Prostate gland (tissue), 2 donors: ENCODE data around the gene PRKCQ. TPM values are rescaled to one million over a fixed set of nuclear protein-coding genes. Genes with fewer than 3 reads are reported as not detected.

Source experiments
- DNase-seq: peaks from one replicate; pipeline ENCODE4 v3.0.0-alpha.2; 2019; ENCODE audit warnings: low spot score
- H3K27ac ChIP-seq, 2 donors: fragments of 200-600 bp; sonication (generic); 2 replicates each; pipeline ENCODE4 v1.5.1; 2017 to 2019
- H3K27me3 ChIP-seq: fragments of 200-600 bp; sonication (generic); replicated peaks from 2 replicates; pipeline ENCODE4 v1.5.1; 2019; ENCODE audit not compliant: insufficient read depth
- H3K36me3 ChIP-seq, 2 donors: fragments of 200-600 bp; sonication (generic); 1 replicate in 1 of 2; 2 replicates in 1 of 2; pipeline versions ENCODE4 v1.5.1 to v1.8.1; 2017 to 2019
- H3K4me1 ChIP-seq: fragments of 200-600 bp; sonication (generic); replicated peaks from 2 replicates; pipeline ENCODE4 v1.5.1; 2019
- H3K4me3 ChIP-seq, 2 donors: fragments of 200-600 bp; sonication (generic); 2 replicates each; pipeline ENCODE4 v1.5.1; 2017 to 2019
- H3K9me3 ChIP-seq: fragments of 200-600 bp; sonication (generic); 2 replicates; pipeline ENCODE4 v1.5.1; 2017
- POLR2A ChIP-seq: fragments of 450-650 bp; IDR thresholded peaks from one replicate; pipeline ENCODE4 v1.6.1; 2016; ENCODE audit warnings: antibody characterized with exemption, mild to moderate bottlenecking
- POLR2AphosphoS5 ChIP-seq: sonication (generic); formaldehyde crosslinking; IDR thresholded peaks from one replicate; pipeline ENCODE4 v1.6.1; 2017; ENCODE audit warnings: antibody characterized with exemption
- WGBS: methylation state at CpG from one replicate; pipeline ENCODE4 v1.1.5; 2018; 5-methylcytosine and 5-hydroxymethylcytosine counted together
- intact Hi-C: fragments of 100-400 bp; cut with DNase I; formaldehyde crosslinking; loops from one replicate; pipeline ENCODE4 v1.14.2; 2022
- total RNA-seq, 2 donors: library from RNA; depleted of rRNA; stranded (reverse); fragments of >200 nt; gene quantifications; one replicate each; pipeline ENCODE4 v1.1.0, GENCODE V29; 2016
- TF ChIP-seq, protein P1 (sequence below), 4 experiments: fragments of 200-600 bp in 2 of 4; fragments of 450-650 bp in 2 of 4; sonication (generic) in 2 of 4; IDR thresholded peaks; 1 replicate in 3 of 4; 2 replicates in 1 of 4; pipeline ENCODE4 v1.5.1; 2016 to 2019; ENCODE audit warnings: antibody characterized with exemption in 4 of 4, mild to moderate bottlenecking in 2 of 4, moderate library complexity in 2 of 4

The PRKCQ gene
- total RNA-seq, 2 donors from 2014 or later, result 0.87 to 1.4 TPM

DNA sequence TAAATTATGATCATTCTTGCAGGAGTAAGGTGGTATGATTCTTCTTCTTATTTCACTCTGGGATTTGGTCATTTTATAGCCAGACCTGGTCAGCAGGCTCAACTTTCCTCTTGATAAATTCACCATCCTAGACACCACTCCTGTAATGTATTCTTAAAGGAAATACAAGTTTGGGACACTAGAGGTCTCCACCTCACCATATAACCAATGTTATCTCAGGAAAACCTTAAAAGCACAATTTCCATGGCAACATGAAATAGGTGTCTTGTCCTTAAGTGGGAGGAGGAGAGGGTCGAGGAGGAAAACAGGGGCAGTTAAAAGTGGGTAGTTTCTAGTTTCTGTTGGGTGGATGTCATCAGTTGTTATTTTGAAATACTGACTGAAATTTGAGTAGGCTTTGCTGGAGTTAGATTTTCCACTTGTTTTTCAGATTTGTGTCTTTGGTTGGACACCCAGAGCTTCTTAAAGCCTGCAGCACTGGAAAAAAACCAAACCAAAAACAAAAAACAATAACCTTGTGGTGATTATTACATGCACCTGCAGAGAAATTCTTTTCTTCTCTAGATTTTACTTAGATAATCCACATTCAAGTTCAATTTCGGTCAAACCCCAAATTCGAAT is 163.1 kb downstream of the PRKCQ start:
- no peaks in the 10 kb centered on the region for H3K27me3 ChIP-seq
- H3K4me3 ChIP-seq, result no peak overlapping the region
- 60% methylated on average over 3 of the region's 3 CpGs for WGBS
- no peaks in the 10 kb centered on the region for H3K4me1 ChIP-seq
- intact Hi-C loops, result no loop called here
- no peak for DNase-seq
- H3K36me3 ChIP-seq, result no peaks in the 10 kb centered on the region
- no peaks in the 10 kb centered on the region for H3K9me3 ChIP-seq
- TF ChIP-seq POLR2A (no peak), POLR2AphosphoS5 (no peak)
- TF ChIP-seq, protein P1, sequence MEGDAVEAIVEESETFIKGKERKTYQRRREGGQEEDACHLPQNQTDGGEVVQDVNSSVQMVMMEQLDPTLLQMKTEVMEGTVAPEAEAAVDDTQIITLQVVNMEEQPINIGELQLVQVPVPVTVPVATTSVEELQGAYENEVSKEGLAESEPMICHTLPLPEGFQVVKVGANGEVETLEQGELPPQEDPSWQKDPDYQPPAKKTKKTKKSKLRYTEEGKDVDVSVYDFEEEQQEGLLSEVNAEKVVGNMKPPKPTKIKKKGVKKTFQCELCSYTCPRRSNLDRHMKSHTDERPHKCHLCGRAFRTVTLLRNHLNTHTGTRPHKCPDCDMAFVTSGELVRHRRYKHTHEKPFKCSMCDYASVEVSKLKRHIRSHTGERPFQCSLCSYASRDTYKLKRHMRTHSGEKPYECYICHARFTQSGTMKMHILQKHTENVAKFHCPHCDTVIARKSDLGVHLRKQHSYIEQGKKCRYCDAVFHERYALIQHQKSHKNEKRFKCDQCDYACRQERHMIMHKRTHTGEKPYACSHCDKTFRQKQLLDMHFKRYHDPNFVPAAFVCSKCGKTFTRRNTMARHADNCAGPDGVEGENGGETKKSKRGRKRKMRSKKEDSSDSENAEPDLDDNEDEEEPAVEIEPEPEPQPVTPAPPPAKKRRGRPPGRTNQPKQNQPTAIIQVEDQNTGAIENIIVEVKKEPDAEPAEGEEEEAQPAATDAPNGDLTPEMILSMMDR (IDR thresholded peaks at IDR 0.05), result peak; percentile 12 to 65 (median 44)
- no peak overlapping the region for H3K27ac ChIP-seq

DNA sequence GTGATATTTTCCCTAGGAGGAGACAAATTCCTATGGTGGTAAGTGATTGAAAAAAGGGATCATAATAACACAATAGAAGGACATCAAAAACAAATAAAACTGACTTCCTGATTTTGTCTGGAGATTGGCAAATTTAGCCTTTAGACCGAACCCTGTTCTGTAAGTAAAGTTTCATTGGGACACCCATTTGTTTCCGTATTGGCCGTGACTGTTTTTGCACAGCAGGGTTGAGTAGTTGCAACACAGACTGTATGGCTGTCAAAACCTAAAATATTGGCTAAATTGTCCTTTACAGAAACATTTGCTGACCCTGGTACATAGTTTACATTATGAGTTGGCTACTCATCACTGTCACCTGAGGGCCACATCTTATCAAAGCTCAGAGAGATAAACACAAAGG is 168.6 kb downstream of the PRKCQ start:
- H3K36me3 ChIP-seq, result no peaks in the 10 kb centered on the region
- H3K27ac ChIP-seq, result no peak overlapping the region
- no peak overlapping the region for H3K4me3 ChIP-seq
- no peaks in the 10 kb centered on the region for H3K27me3 ChIP-seq
- H3K9me3 ChIP-seq, result no peaks in the 10 kb centered on the region
- H3K4me1 ChIP-seq, result no peaks in the 10 kb centered on the region
- intact Hi-C loops, result no loop called here
- DNase-seq, result no peak
- TF ChIP-seq POLR2AphosphoS5 (no peak), POLR2A (no peak)
- TF ChIP-seq, protein P1 (IDR thresholded peaks at IDR 0.05), result no peak
- 89% methylated on average over 3 of the region's 3 CpGs for WGBS

DNA sequence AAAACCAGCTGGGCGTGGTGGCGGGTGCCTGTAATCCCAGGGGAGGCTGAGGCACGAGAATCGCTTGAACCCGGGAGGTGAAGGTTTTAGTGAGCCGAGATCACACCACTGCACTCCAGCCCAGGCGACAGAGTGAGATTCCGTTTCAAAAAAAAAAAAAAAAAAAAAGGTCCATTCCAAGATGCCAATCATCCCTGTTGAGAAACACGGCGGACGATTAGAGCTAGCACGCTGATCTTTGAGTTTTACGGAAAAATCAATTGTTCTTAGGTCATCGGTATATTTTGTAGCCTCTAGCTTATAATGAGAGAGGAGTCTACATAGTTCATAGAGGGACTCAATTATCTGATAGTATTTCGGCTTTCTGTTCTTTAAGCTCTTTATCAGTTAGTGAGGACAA is 169.2 kb downstream of the PRKCQ start:
- no peak overlapping the region for H3K27ac ChIP-seq
- 96% methylated on average over 15 of the region's 15 CpGs for whole genome bisulfite sequencing
- TF ChIP-seq POLR2A (no peak), POLR2AphosphoS5 (no peak)
- TF ChIP-seq, protein P1 (IDR thresholded peaks at IDR 0.05), result no peak

DNA sequence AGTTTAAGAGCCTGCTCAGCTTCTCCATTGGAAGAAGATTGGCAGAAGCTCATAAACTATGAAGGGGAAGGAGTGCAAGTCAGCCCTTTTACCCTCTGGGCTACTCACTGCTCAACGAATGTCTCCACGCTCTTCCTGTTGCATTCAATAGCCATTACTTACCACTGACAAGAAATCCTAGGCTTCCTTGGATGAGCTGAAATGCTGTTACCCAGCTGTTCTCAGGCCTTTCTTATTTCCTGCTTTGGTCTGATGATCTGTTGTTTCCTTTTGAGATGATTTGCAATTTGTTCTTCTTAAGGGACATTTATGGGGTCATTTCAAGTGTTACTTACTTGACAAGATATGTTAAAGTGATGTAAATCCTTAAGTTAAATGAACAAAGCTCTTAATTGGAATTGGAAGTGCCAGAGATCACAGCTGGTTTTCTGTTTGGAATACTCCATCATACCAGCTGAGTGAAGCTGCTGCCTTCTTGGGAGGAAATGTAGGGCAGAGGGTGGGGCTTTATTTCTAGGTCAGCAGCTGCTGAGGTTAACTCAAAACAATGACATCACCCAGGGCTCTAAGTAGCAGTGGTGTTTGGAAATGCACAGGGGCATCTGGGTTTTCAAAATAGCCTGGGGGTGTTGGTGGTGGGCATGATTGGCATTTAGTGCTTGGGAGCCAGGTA is 170.0 kb downstream of the PRKCQ start:
- Histone ChIP-seq H3K4me3 (no peak overlapping the region), H3K4me1 (no peaks in the 10 kb centered on the region), H3K9me3 (no peaks in the 10 kb centered on the region), H3K27me3 (no peaks in the 10 kb centered on the region), H3K36me3 (no peaks in the 10 kb centered on the region), H3K27ac (peak overlapping the region in 1 of 2 donors; percentile 25)
- TF ChIP-seq POLR2AphosphoS5, result no peak
- TF ChIP-seq POLR2A, result no peak
- TF ChIP-seq, protein P1 (IDR thresholded peaks at IDR 0.05), result no peak
- 51% methylated on average over 2 of the region's 2 CpGs for WGBS
- DNase-seq, result no peak
- intact Hi-C loops, result no loop called here

More for the DNA sequence above, 169.2 kb downstream of the PRKCQ start:
- no peak for DNase-seq
- Histone ChIP-seq H3K36me3 (no peaks in the 10 kb centered on the region), H3K4me1 (no peaks in the 10 kb centered on the region), H3K9me3 (no peaks in the 10 kb centered on the region), H3K27me3 (no peaks in the 10 kb centered on the region), H3K4me3 (no peak overlapping the region)
- intact Hi-C loops, result no loop called here

DNA sequence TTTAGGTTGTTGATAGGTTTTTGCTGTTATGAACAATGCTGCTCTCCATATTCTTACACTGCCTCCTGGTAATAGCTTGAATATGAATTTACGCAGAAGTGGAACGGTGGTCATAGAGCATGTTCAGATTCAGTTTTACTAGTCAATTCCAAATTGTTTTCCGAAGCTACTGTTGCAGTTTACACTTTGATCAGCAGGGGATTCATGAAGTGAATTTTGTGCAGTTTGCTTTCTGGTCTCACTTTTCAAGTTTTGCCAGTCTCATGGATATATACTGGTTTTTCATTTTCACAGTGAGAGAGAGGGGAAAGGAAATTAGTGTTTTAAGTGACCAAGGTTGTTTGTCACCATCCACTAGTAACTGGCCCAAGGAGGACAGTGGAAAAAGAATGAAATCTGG is 171.3 kb downstream of the PRKCQ start:
- no peaks in the 10 kb centered on the region for H3K9me3 ChIP-seq
- no peak overlapping the region for H3K4me3 ChIP-seq
- H3K27ac ChIP-seq, result no peak overlapping the region
- TF ChIP-seq, protein P1 (IDR thresholded peaks at IDR 0.05), result no peak
- TF ChIP-seq POLR2A (no peak), POLR2AphosphoS5 (no peak)
- no peak for DNase-seq
- no peaks in the 10 kb centered on the region for H3K36me3 ChIP-seq
- no peaks in the 10 kb centered on the region for H3K27me3 ChIP-seq
- no peaks in the 10 kb centered on the region for H3K4me1 ChIP-seq
- WGBS, result 74% methylated on average over 3 of the region's 3 CpGs
- intact Hi-C loops, result no loop called here
